ENCODE measurements around the gene LAS1L. TPM values are rescaled to one million over a fixed set of nuclear protein-coding genes. Genes with fewer than 3 reads are reported as not detected.
"Not testable (repeated sequence)": the region's sequence is repeated elsewhere in the genome, so short reads cannot be mapped to it uniquely, and the experiment has no call there.

The LAS1L gene
- polyA plus RNA-seq (2013, experiment 1 of 2; ENCODE audit: insufficient read length), result 28.1 TPM
- polyA plus RNA-seq (2013, experiment 2 of 2; ENCODE audit: insufficient read length), result 28.6 TPM

DNA sequence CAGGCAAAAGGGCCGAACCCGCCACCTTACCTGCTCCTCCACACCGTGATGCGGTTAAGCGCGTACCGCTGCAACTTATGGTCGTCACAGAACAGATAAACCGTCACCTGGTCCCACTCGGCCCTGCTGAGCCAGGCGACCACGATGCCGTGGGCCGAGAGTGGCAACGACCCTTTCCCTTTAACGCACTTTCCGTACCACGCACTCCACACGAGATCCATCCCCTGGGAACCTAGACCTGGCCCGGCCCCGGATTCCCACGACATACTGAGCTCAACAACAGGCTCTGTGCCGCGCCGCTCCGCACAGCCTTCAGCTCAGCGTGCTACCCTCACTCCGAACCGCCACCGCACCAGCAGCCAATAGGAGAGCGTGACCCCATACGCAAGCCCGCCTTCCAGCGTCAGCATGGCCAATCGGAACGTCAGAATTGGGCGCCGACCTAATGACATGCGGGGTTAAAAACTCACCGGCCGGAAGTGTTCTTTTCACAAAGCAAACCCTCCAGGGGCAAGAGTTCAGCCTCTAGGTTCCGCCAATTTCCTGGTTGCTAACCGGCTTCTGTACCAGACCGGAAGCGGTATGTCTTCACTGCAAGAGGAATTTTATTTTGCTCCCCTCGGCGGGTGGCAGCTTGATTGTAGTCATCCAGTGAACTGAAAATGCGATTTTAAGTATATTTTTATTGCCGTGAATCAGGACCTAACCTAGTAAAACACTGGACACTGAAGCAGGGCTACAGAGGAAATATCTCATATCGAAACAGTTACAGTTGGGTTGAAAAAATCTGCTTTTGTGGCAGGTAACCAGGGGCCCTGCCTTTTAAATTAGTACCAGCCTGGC, at the start of gene LAS1L:
TSS of gene LAS1L (minus strand) at position 338 of the 843 bp plus-strand sequence. CDS start at position 266, 72 bp downstream.
- DNase-seq, result peak; percentile 94

DNA sequence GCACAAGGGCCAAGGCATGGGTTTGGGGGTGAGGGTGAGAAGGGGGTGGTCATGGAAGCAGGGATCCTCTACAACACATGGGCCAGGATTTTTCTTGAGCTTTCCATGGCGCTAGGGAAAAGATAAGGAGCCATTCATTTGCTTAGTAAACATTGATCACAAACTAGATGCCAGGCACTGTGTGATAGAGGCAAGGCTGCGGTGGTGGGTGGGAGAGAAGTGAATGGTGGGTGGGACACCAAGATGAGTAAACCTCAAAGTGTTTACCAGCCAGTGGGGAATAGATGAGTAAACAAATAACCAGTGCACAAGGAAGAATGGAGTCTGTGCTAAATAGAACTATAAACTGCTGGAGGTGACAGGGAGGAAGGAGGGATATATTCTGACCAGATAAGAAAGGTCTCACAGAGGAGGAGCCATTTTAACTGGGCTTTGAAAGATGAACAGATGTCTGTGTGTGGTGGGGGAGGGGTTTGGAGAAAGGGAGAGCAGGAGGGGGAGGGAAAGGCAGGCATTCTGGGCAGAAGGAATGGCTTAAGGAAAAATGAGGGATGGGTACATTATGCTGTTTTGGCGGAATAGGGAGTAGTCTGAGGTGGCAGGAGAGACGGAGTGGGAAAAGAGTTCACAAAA, 48.0 kb upstream of the LAS1L start:
- DNase-seq, result no peak

DNA sequence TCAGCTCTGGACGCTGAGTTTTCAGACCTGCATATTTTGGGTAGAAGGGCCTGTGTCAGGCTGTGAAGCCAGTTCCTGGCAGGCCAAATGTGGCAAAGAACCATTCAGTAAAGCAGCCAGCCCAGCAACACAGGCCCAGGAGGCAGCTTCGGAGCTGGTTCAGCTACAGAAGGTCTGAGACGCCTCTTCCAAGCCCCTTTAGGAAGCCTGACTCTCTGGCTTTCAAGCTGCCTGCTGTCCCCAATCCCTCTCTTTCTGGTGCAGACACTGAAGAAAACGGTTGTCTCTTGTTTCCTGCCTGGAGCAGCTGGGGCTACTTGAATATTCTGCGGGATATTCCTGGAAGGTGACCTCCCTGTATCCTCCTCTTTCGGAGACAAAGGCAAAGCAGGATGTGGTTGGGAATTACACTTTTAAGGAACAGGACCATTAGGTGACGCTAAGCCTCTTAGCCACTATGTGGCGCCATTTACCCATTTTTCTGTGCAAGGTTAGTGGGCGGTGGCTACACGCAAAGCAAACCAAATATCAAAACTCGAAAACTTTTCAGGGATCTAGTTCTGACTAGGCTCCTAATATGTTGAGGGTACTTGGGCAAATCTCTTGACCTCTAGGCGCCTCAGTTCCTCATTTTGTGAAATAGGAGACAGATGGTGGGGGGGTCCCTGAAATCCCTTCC, 47.2 kb upstream of the LAS1L start:
- DNase-seq, result peak; percentile 66

DNA sequence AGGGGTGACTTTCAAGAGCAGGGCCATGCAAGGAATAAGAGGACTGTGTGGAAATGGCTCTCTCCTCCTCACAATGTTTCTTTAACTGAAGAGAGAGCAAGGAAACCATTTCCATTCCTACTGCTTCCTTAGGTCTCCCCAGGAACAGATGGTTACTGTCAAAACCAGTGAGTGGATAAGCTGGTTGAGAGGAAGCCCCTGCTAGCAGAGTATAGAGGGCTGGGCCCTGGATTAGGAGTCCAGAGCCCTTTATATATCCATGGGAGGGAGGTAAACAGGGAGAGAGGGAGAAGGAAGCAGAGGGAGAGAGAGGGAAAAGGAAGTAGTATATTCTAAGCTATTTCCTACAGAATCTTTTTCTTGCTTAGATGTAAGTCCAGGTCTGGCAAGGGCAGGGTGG, 43.8 kb upstream of the LAS1L start:
- no peak for DNase-seq

- DNase-seq, result no peak
These were observed 41.6 kb upstream of the LAS1L start for GRCh38 chrX:65576160-65576559.

GRCh38 chrX:65575022-65575421, 40.4 kb upstream of the LAS1L start:
- peak; percentile 6 for DNase-seq

- DNase-seq, result no peak
These were observed 39.8 kb upstream of the LAS1L start for GRCh38 chrX:65574356-65574755.

GRCh38 chrX:65572971-65573370, 38.4 kb upstream of the LAS1L start:
- DNase-seq, result no peak

DNA sequence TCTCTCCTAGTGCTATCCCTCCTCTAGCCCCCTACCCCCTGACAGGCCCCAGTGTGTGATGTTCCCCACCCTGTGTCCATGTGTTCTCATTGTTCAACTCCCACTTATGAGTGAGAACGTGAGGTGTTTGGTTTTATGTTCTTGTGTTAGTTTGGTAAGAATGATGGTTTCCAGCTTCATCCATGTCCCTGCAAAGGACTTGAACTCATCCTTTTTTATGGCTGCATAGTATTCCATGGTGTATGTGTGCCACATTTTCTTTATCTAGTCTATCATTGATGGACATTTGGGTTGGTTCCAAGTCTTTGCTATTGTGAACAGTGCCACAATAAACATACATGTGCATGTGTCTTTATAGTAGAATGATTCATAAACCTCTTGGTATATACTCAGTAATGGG, 28.3 kb upstream of the LAS1L start:
- not testable (repeated sequence) for DNase-seq

DNA sequence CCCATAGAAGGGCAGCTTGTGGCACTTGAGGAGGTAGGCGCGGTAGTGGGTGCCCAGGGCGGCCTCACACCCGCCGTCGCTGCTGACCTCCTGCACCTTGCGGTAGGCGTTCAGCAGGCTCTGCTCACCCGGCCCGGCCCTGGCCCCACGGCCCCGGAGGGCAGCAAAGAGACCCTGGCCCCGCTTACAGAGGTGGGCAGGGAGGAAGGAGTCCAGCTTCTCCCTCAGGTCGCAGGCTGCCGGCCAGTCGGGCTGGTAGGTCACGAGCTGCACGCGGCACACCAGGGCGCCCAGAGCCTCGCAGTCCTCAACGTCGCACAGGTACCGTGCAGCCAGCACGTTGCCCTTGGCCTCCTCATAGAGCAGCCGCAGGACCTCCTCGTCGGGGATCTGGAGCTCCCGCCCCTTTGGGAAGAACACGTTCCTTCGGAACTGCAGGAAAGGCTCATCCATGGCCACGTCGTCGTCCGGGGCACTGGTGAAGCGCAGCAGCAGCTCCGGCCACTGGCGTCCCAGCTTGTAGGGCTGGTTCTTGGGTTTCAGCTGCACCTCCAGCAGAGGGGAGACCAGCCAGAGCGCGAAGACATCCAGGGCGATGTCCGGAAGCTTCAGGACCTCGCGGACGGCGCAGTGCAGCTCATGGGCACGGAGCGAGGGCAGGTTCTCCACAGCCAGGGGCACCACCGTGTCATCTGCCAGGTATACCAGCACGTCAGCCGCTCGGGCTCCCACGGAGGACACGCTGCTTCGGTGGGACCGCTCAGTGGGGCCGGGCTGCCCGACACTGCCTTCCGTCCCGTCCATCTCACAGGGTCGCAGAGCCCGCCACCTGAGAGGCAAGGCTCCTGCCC, 17.1 kb upstream of the LAS1L start:
- DNase-seq, result no peak

DNA sequence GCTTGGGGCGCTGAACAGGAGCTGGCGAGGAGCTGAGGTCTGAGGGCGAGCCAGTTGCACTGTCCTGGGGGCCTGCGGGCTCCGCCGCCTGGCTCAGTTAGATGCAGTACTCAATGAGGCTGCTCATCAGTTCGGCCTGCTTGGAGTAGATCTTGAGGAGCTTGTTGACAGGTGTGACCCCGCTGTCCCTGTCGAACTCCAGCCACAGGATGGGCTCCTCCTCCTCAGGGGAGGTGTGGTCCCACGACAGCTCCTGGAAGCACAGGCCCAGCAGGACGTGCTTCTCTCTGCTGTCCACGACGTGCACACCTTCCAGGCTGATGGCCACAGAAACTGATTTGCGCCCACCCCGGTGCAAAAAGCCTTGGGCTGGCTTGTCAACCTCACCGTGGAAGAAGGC, 16.5 kb upstream of the LAS1L start:
- DNase-seq, result no peak

GRCh38 chrX:65545456-65545855, 10.9 kb upstream of the LAS1L start:
- no peak for DNase-seq

- peak; percentile 8 for DNase-seq
These were observed 2.6 kb upstream of the LAS1L start for GRCh38 chrX:65537229-65537628.

- DNase-seq, result no peak
These were observed 1.7 kb upstream of the LAS1L start for GRCh38 chrX:65536291-65536690.

DNA sequence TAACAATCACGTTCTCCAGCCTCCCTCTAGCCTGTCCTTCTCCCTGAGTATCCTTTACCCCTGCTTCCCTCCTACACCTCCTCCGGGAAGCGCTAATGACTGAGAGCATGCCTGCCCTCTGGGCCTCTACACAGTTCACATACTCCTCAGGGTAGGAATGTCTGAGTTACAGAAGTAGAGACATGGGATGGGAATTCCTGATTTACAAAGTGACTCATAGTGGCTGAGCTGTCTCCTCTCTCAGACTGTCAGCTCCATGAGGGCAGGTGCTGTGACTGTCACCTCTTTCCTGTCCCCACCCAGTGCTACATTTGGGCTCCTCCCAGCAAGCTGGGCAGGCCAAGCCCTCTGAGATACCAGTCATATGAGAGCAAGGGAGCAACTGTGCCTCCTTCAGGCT, 2.6 kb downstream of the LAS1L start:
- DNase-seq, result no peak

DNA sequence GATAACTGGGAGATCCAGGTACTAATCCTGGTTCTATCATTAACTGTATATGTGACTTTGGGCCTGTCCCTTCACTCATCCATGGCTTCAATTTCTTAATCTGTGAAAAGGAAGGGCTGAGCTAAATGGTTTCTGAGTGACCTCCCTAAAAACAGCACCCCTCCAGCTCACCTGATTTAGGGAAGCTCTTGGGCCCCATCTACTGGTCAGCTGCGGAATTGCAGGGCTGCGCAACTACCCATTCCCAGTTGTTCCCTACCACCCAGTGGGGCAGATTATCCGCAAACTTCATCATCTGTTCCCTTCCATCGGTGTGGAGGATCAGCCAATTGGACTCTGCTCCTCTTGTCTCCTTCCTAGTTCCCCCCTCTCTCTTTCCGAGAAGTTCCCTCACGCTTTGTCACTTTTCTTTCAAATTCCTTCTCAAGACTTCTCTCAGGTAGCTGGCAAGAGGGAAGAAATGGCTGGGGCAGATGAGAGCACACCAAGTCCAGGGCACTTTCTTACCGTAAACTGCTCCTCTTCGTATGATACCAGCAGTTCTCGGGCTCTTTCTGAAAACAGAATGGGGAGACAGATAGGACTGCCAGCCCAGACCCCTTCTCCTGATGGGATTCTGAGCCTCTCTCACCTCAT, 5.8 kb downstream of the LAS1L start:
- DNase-seq, result peak; percentile 9

GRCh38 chrX:65528293-65528692, 6.3 kb downstream of the LAS1L start:
- DNase-seq, result no peak

DNA sequence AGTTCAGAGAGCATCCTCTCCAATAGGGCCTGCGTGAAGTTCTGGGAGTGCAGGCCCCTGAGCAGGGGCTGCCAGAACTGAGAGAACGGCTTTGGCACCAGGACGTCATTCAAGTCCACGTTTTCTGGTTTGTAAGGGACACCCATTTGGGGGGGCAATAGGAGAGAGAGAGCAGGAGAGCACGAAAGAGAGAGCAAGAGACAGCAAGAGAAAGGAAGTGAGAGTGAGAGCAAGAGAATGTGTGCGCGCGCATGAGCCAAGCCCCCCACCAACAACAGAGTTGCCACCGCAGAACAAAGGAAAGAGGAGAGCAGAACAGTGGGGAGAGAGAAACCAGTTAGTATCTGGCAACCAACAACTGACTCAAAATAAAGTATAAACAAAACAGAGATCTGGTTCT, 10.4 kb downstream of the LAS1L start:
- no peak for DNase-seq

GRCh38 chrX:65522739-65523372, 11.7 kb downstream of the LAS1L start:
- peak; percentile 3 for DNase-seq

- not testable (repeated sequence) for DNase-seq
These were observed 15.1 kb downstream of the LAS1L start for GRCh38 chrX:65519530-65519929.

- DNase-seq, result not testable (repeated sequence)
These were observed 15.6 kb downstream of the LAS1L start for GRCh38 chrX:65518980-65519379.

Data from fibroblast of skin of abdomen (primary cell).